SK-N-SH (cell line): Measurements from ENCODE around the gene FGF9. TPM values are rescaled to one million over a fixed set of nuclear protein-coding genes. Genes with fewer than 3 reads are reported as not detected.

Experiments
- CTCF ChIA-PET: fragments of 300-600, 350-600 bp; formaldehyde crosslinking; extraction: SDS; loops from one replicate; lab custom pipeline; 2021; lab: Yijun Ruan, JAX
- POLR2A ChIA-PET: fragments of 350-600 bp; sonication (Branson Sonifier 250); formaldehyde crosslinking; extraction: SDS; loops from one replicate; lab custom pipeline; 2020; ENCODE audit warnings: antibody characterized with exemption, inconsistent platforms; lab: Yijun Ruan, JAX
- DNase-seq: peaks from one replicate; pipeline ENCODE4 v3.0.0; 2012
- H2AFZ ChIP-seq: fragments of 200-600 bp; sonication (generic); 2 replicates; pipeline ENCODE4 v1.8.1; 2016; ENCODE audit warnings: antibody characterized with exemption, mild to moderate bottlenecking, low read depth
- H3F3A ChIP-seq: fragments of 200-600 bp; sonication (generic); replicated peaks from 2 replicates; pipeline ENCODE3; 2016; ENCODE audit warnings: antibody characterized with exemption, mild to moderate bottlenecking; ENCODE audit not compliant: insufficient read depth
- H3K27ac ChIP-seq, 2 experiments: fragments of 200-500 bp in 1 of 2; fragments of 200-600 bp in 1 of 2; sonication (Bioruptor generic) in 1 of 2; sonication (generic), shearing (Covaris generic) in 1 of 2; 2 replicates each; pipeline versions ENCODE4 v1.5.1 to v1.6.1; 2014 to 2016; ENCODE audit warnings: low read depth in 2 of 2, inconsistent platforms in 1 of 2, low read length in 1 of 2, mild to moderate bottlenecking in 1 of 2, mixed read lengths in 1 of 2
- H3K27me3 ChIP-seq: fragments of 200-600 bp; sonication (generic), shearing (Covaris generic); 2 replicates; pipeline ENCODE4 v1.6.1; 2016; ENCODE audit warnings: mixed run types; ENCODE audit not compliant: insufficient read depth
- H3K36me3 ChIP-seq, 2 experiments: fragments of 200-500 bp in 1 of 2; fragments of 200-600 bp in 1 of 2; sonication (Bioruptor generic) in 1 of 2; sonication (generic) in 1 of 2; replicated peaks in 1 of 2; 2 replicates each; pipeline versions ENCODE3 to v1.5.1; 2014 to 2016; ENCODE audit warnings: low read length in 1 of 2, mild to moderate bottlenecking in 1 of 2; ENCODE audit not compliant: insufficient read depth in 2 of 2, control insufficient read depth in 1 of 2
- H3K4me1 ChIP-seq, 2 experiments: fragments of 200-500 bp in 1 of 2; fragments of 200-600 bp in 1 of 2; sonication (Bioruptor generic) in 1 of 2; sonication (generic), shearing (Covaris generic) in 1 of 2; 2 replicates each; pipeline versions ENCODE4 v1.5.1 to v1.6.1; 2014 to 2016; ENCODE audit warnings: low read depth in 1 of 2, low read length in 1 of 2, mixed run types in 1 of 2; ENCODE audit not compliant: insufficient read depth in 2 of 2, control insufficient read depth in 1 of 2
- H3K4me2 ChIP-seq: fragments of 200-600 bp; sonication (generic), shearing (Covaris generic); 2 replicates; pipeline ENCODE4 v1.6.1; 2017; ENCODE audit warnings: mixed run types
- H3K4me3 ChIP-seq, 2 experiments: fragments of 200-500 bp in 1 of 2; fragments of 200-600 bp in 1 of 2; sonication (Bioruptor generic) in 1 of 2; sonication (generic), shearing (Covaris generic) in 1 of 2; 2 replicates each; pipeline versions ENCODE4 v1.5.1 to v1.8.1; 2014 to 2016; ENCODE audit warnings: low read depth in 2 of 2, inconsistent platforms in 1 of 2, low read length in 1 of 2, mild to moderate bottlenecking in 1 of 2, mixed read lengths in 1 of 2, moderate library complexity in 1 of 2
- H3K79me2 ChIP-seq: fragments of 200-600 bp; sonication (generic); 2 replicates; pipeline ENCODE4 v1.8.1; 2017; ENCODE audit warnings: mild to moderate bottlenecking; ENCODE audit not compliant: insufficient read depth
- H3K9ac ChIP-seq: fragments of 200-600 bp; sonication (generic); 2 replicates; pipeline ENCODE4 v1.6.1; 2017; ENCODE audit warnings: mixed run types
- H3K9me2 ChIP-seq: fragments of 200-600 bp; sonication (generic); 2 replicates; pipeline ENCODE4 v1.6.1; 2017; ENCODE audit warnings: mixed run types
- H3K9me3 ChIP-seq: fragments of 200-600 bp; sonication (generic); 2 replicates; pipeline ENCODE4 v1.6.1; 2017; ENCODE audit warnings: mixed run types, mild to moderate bottlenecking, moderate library complexity
- H4K20me1 ChIP-seq: fragments of 200-600 bp; sonication (generic); 2 replicates; pipeline ENCODE4 v1.6.1; 2017; ENCODE audit warnings: mild to moderate bottlenecking, mixed run types; ENCODE audit not compliant: insufficient read depth
- CHD2 ChIP-seq: fragments of 150-350 bp; IDR thresholded peaks from 2 replicates; pipeline ENCODE4 v1.6.1; 2018; ENCODE audit warnings: low read length; ENCODE audit not compliant: partially characterized antibody
- FOXM1 ChIP-seq: IDR thresholded peaks from 2 replicates; pipeline ENCODE4 v1.4.0; 2012; ENCODE audit warnings: low read depth, mild to moderate bottlenecking
- NFIC ChIP-seq: IDR thresholded peaks from 2 replicates; pipeline ENCODE4 v1.4.0; 2012; ENCODE audit warnings: borderline replicate concordance
- RAD21 ChIP-seq: IDR thresholded peaks from 2 replicates; pipeline ENCODE4 v1.6.1; 2012; ENCODE audit warnings: mild to moderate bottlenecking, low read length
- RCOR1 ChIP-seq: fragments of 150-350 bp; IDR thresholded peaks from 2 replicates; pipeline ENCODE4 v1.6.1; 2017; ENCODE audit warnings: antibody characterized with exemption, low read length
- RXRA ChIP-seq: IDR thresholded peaks from 2 replicates; pipeline ENCODE4 v1.4.0; 2012; ENCODE audit warnings: low read depth, mild to moderate bottlenecking, borderline replicate concordance
- YY1 ChIP-seq: IDR thresholded peaks from 2 replicates; pipeline ENCODE4 v1.4.0; 2012; ENCODE audit warnings: low read depth, mild to moderate bottlenecking
- WGBS: methylation state at CpG from one replicate; pipeline ENCODE4 v1.1.6; 2017; ENCODE audit warnings: low lambda C conversion rate; 5-methylcytosine and 5-hydroxymethylcytosine counted together
- polyA plus RNA-seq, 3 experiments: library from polyadenylated mRNA; depleted of rRNA; stranded (reverse); fragments of >200 nt; gene quantifications; 2 replicates each; pipeline ENCODE4 v1.2.3, GENCODE V29; 2012
- TF ChIP-seq, protein P1 (sequence below): IDR thresholded peaks from 2 replicates; pipeline ENCODE4 v1.6.1; 2012; ENCODE audit warnings: mild to moderate bottlenecking, low read depth, low read length, moderate library complexity

Gene FGF9
- polyA plus RNA-seq, 1 of the 3 experiments (the other 2 are of a cell fraction): not detected

- ChIA-PET POLR2A (no interaction called here), CTCF (no interaction called here)
- no peak overlapping the region for H2AFZ ChIP-seq
- H3K4me3 ChIP-seq: 0 out of 4 replicates have a peak overlapping the region, but pooled peaks of 1 of the 2 experiments have one; percentile 38
- H3F3A ChIP-seq: no peaks in the 10 kb centered on the region
- H3K4me1 ChIP-seq: no peaks in the 10 kb centered on the region
- no peak overlapping the region for H3K9ac ChIP-seq
- H3K4me2 ChIP-seq: peak overlapping the region; percentile 30; the same call in 1 of the 2 replicates
- no peaks in the 10 kb centered on the region for H3K79me2 ChIP-seq
- DNase-seq: no peak
- peaks cover 42% of the 10 kb centered on the region; the same call in 1 of the 2 replicates for H3K27me3 ChIP-seq
- no peak overlapping the region for H3K27ac ChIP-seq
- no peaks in the 10 kb centered on the region for H3K9me2 ChIP-seq
- H3K36me3 ChIP-seq: no peaks in the 10 kb centered on the region
- H3K9me3 ChIP-seq: no peaks in the 10 kb centered on the region
- WGBS: 10% methylated on average over 11 of the region's 14 CpGs
- H4K20me1 ChIP-seq: no peaks in the 10 kb centered on the region
- TF ChIP-seq NFIC (no peak), YY1 (no peak), RAD21 (no peak), RXRA (no peak), RCOR1 (no peak)
- TF ChIP-seq, protein P1, sequence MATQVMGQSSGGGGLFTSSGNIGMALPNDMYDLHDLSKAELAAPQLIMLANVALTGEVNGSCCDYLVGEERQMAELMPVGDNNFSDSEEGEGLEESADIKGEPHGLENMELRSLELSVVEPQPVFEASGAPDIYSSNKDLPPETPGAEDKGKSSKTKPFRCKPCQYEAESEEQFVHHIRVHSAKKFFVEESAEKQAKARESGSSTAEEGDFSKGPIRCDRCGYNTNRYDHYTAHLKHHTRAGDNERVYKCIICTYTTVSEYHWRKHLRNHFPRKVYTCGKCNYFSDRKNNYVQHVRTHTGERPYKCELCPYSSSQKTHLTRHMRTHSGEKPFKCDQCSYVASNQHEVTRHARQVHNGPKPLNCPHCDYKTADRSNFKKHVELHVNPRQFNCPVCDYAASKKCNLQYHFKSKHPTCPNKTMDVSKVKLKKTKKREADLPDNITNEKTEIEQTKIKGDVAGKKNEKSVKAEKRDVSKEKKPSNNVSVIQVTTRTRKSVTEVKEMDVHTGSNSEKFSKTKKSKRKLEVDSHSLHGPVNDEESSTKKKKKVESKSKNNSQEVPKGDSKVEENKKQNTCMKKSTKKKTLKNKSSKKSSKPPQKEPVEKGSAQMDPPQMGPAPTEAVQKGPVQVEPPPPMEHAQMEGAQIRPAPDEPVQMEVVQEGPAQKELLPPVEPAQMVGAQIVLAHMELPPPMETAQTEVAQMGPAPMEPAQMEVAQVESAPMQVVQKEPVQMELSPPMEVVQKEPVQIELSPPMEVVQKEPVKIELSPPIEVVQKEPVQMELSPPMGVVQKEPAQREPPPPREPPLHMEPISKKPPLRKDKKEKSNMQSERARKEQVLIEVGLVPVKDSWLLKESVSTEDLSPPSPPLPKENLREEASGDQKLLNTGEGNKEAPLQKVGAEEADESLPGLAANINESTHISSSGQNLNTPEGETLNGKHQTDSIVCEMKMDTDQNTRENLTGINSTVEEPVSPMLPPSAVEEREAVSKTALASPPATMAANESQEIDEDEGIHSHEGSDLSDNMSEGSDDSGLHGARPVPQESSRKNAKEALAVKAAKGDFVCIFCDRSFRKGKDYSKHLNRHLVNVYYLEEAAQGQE: no peak
Measured at GRCh38 chr13:21735701-21736401, 65.0 kb downstream of the FGF9 start.

GRCh38 chr13:21736926-21737325 lies 66.1 kb downstream of the FGF9 start:
- Histone ChIP-seq H3F3A (no peaks in the 10 kb centered on the region), H3K4me1 (no peaks in the 10 kb centered on the region), H3K79me2 (no peaks in the 10 kb centered on the region), H2AFZ (no peak overlapping the region), H4K20me1 (no peaks in the 10 kb centered on the region), H3K27ac (no peak overlapping the region), H3K9me2 (no peaks in the 10 kb centered on the region), H3K4me3 (no peak overlapping the region), H3K4me2 (no peak overlapping the region)
- 13% methylated on average over 5 of the region's 5 CpGs for WGBS
- no peak for DNase-seq
- no peak for TF ChIP-seq CHD2
- no peak for TF ChIP-seq FOXM1
- TF ChIP-seq, all 33 proteins: peak for 0
- Histone ChIP-seq H3K9me3 (no peaks in the 10 kb centered on the region), H3K27me3 (peaks cover 42% of the 10 kb centered on the region; the same call in 1 of the 2 replicates), H3K9ac (no peak overlapping the region), H3K36me3 (no peaks in the 10 kb centered on the region)
- ChIA-PET CTCF (no interaction called here), POLR2A (no interaction called here)
